ENCODE measurements around the gene EBP.
"Not testable (repeated sequence)": the region's sequence is repeated elsewhere in the genome, so short reads cannot be mapped to it uniquely, and the experiment has no call there.

Gene EBP

DNA sequence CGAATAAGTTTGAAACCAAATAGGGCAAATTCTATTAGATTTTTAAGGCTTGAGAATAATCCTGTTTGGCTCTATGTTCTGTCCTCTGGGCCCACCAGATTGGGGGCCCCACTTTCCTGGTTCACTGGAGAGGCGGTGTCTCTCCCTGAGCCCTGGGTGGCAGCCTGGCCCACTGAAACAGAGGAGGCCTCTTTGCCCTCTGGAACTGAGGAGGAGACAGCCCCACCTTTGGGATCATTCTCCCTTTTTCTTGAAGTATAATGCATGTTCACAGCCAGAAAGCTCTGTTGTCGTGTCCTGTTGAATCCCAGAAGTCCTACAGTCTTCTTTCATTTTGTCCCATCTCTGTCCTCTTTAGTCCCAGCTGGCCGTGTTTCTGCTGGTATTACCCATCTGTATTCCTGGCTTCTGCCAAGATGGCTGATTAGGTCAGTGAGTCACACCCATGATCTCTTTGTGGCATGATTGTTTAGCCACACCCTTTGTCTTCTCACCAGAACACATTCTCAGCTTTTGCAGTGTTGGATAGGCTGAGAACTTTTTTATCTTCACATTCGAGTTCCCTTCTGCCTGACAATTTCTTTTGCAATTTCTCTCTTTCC is 9.9 kb downstream of the EBP start:
- DNase-seq, result no peak

DNA sequence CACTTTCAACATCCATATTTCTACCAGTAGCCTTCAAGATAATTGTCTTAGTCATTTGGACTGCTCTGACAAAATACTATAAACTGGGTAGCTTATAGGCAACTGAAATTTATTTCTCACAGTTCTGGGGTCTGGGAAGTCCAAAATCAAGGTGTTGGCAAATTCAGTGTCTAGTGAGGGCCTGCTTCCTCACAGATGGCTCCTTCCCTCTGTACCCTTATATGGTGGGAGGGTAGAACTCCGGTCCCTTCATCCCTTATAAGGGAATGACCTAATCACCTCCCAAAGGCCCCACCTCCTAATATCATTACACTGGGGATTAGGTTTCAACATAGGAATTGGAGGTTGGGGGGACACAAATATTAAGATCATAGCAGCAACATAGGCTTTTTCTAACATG is 10.6 kb downstream of the EBP start:
- DNase-seq, result no peak

DNA sequence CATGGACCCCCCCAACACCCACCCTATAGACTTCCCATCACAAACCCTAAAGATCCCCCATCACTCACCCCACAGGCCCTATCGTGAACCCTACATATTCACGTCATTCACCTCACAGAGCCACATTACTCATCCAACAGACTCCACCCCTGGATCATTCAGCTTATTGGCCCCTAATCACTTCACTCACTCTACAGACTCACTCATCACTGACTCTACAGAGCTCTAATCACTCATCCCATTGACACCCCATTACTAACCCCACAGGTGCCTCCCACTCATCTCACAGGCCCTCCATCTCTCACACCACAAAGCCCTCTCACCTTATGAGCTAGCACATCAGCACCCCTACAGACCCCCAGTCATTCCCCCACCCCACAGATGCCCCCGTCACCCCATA is 11.6 kb downstream of the EBP start:
- no peak for DNase-seq

DNA sequence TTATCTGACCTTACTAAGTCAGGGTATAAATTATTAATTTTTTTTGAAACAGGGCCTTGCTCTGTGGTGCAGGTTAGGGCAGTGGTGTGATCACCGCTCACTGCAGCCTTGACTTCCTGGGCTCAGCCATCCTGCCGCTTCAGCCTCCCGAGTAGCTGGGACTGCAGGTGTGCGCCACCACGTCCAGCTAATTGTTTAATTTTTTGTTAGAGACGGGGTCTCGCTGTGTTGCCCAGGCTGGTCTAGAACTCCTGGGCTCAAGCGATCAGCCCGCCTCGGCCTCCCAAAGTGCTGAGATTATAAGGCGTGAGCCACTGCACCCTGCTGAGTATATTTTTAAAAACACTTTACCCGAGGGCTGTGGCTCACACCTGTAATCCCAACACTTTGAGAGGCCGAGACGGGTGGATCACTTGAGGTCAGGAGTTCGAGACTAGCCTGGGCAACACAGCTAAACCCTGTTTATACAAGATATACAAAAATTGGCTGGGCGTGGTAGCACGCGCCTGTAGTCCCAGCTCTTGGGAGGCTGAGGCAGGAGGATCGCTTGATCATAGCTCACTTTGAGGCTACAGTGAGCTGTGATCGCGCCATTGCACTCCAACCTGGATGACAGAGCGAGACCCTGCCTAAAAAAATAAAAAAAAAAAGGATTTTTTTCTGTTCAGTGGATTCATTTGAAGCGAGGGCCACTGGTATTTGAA is 17.2 kb downstream of the EBP start:
- DNase-seq, result no peak

DNA sequence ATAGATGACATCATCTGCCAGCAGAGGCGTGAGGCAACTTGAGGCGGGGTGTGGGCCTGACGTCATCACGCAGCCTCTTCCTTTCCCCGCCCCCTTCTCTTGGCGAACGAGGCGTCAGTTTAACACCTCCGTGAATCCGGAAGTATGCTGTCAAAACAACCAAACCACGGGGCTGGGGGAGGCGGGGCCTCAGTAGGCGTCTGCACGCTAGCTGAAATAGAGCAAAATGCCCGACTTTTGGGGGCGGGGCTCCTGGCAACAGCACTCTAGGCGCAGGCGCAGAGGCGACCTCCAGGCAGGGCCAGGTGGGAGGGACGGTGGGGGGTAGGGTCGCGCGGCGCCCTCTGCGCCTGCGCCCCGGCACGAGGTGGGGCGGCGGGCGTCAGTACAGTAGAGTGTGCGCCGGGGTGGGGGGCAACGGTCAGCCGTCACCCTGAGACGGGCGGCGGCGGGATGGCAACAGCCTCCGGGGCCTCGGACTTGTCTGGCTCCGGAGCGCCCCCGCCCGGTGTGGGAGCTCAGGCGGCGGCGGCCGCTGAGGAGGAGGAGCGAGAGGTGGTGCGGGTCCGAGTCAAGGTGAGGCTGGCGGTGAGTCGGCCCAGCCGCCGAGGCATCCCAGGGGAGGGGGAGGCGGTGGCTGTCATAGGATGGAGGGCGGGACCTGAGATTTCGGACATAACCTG is 17.9 kb downstream of the EBP start, which contains the start of gene TBC1D25:
Gene TBC1D25, plus strand, starts transcription at position 370 of the 683 bp plus-strand sequence. Its CDS starts 84 bp downstream, at position 454.
- DNase-seq, result peak; percentile 93

DNA sequence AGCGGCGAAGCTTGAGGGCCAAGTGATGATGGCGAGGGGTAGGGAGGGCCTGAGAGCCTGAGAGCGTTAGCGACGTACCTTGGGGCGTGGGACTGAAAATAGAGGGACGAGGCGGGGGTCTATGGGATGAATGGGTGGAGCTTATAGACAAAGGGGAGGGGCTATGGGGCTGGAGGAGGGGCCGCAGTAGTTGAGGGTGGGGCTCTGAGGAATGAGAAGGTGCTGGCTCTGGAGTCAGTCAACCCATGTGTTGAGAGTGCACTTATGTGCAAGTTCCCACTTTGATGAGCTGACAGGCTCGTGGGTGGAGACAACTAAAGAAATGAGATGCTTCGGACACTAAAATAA is 18.4 kb downstream of the EBP start:
- DNase-seq, result peak; percentile 53

DNA sequence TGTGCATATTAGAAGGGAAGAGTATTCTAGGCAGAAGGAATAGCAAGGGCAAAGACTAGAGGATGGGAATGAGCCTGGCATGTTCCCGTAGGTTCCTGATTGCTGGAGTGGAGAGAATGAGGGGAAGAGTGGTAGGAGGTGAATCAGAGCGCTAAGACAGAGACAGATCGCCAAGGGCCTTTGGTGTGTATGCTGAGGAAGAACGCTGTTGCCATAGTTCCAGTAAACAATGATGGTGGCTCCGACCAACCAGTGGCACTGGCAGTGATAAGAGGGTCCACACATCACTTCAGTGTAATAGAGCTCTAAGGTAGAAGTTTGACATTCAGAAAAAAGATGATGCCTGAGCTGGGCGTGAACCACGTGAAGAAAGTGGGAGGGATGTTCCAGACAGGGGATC is 18.9 kb downstream of the EBP start:
- no peak for DNase-seq

DNA sequence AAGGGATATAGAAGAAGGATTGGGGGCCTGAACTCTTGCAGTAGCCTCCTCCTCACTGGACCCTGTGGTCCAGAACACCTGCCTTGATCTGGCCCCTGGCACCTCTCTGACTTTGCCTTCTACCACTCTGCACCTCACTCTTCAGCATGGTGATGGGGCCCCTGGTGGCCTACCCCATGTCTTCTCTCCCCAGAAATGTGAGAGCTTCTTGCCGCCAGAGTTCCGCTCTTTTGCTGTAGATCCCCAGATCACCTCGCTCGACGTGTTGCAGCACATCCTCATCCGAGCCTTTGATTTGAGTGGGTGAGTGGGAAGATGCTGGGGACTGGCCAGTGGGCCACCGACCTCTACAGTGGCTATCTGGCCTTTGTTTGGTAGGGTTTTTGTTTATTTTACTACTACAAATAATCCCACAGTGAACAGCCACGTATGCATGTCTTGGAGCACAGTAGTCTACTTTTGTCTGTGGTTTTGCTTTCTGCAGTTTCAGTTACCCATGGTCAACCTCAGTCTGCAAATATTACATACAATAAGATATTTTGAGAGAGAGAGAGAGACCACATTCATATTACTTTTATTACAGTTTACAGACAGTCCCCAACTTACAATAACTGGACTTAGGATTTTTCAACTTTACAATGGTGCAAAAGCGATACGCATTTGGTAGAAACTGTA is 19.7 kb downstream of the EBP start:
- no peak for DNase-seq

DNA sequence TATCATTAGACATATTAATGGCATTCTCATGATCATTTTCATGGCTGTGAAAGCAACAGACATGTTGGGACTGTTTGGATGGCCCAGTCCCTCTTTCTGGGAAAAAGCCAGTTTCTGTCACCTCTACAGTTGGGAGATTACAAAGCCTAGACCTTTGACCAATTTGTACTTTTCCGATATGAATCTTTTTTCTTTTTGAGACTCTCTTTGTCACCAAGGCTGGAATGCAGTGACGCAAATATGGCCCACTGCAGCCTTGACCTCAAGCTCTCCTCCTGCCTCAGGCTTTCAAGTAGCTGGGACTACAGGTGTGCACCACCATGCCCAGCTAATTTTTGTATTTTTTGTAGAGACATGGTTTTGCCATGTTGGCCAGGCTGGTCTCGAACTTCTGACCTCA is 27.3 kb downstream of the EBP start:
- no peak for DNase-seq

DNA sequence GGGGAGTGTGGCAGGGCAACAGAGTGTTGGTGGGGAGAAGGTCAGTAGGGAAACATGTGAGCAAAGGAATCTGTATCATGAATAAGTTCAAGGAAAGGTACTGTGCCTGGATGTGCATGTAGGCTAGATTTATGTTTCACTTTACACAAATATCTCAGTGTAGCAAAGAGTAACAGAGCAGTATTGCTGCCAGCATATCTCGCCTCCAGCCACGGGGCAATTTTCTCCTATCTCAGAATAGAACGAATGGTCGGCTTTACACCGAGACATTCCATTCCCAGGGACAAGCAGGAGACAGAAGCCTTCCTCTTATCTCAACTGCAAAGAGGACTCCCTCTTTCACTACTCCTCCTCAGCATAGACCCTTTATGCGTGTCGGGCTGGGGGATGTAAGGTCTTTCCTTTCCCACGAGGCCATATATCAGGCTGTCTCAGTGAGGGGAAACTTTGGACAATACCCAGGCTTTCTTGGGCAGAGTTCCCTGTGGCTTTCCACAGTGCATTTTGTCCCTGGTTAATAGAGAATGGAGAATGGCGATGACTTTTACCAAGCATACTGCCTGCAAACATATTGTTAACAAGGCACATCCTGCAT is 34.2 kb downstream of the EBP start:
- DNase-seq, result not testable (repeated sequence)

DNA sequence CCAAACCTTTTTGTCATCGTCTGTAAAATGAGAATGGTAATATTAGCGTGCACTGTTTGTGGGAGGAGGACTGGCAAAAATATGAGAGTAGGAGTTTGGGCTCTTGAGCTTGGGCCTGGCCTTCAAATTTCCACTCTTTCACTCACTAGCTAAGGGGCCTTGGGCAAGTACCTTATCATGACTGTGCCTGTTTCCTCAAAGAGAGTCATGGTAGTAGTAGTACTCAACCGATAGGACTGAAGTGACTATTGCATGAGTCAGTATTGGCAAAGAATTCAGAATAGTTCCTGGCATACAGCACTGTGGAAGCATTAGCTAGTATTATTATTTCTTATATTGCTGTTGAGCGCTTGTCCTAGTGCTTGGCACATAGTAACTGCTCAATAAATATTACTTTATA is 36.7 kb downstream of the EBP start:
- no peak for DNase-seq

DNA sequence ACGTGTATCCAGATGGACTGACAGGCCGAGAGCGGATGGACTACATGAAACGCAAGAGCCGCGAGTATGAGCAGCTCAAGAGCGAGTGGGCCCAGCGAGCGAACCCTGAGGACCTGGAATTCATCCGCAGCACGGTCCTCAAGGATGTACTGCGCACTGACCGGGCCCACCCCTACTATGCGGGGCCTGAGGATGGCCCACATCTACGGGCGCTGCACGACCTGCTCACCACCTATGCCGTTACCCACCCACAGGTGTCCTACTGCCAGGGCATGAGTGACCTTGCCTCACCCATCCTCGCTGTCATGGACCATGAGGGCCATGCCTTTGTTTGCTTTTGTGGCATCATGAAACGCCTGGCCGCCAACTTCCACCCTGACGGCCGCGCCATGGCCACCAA is 38.0 kb downstream of the EBP start:
- DNase-seq, result no peak

DNA sequence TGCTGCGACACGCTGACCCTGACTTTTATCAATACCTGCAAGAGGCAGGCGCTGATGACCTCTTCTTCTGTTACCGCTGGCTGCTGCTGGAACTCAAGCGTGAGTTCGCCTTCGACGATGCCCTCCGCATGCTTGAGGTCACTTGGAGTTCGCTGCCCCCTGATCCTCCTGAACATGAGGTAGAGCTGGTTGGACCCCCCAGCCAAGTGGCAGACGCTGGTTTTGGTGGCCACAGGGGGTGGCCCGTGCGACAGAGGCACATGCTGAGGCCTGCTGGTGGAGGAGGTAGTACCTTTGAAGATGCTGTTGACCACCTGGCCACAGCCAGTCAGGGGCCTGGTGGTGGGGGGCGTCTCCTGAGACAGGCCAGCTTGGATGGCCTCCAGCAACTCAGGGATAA is 38.4 kb downstream of the EBP start:
- DNase-seq, result no peak

DNA sequence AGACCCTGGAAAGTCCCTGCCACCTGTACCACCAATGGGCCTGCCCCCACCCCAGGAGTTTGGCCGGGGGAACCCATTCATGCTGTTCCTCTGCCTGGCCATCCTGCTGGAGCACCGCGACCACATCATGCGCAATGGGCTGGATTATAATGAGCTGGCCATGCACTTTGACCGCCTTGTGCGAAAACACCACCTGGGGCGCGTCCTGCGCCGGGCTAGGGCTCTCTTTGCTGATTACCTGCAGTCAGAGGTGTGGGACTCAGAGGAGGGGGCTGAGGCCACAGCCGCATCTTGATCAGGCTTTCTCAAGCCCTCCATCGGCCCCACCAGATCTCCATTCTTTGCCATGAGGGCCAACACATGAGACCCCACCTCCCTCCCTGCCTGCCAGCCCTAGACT is 39.1 kb downstream of the EBP start:
- DNase-seq, result no peak

DNA sequence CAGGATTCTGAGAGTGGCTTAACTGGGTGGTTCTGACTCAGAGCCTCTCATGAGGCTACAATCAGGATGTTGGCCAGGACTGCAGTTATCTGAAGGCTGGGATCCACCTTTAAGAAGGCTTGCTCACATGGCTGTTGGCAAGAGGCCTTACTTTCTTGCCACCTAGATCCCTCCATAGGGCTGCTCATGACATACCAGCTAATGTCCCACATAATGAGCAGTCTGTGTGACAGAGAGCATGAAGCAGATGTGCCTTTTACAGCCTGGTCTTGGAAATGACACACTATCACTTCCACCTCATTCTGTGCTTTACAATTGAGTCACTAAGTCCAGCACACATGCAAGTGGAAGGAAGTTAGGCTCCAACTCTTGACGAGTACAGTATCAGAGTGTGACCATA is 48.4 kb downstream of the EBP start:
- DNase-seq, result no peak

DNA sequence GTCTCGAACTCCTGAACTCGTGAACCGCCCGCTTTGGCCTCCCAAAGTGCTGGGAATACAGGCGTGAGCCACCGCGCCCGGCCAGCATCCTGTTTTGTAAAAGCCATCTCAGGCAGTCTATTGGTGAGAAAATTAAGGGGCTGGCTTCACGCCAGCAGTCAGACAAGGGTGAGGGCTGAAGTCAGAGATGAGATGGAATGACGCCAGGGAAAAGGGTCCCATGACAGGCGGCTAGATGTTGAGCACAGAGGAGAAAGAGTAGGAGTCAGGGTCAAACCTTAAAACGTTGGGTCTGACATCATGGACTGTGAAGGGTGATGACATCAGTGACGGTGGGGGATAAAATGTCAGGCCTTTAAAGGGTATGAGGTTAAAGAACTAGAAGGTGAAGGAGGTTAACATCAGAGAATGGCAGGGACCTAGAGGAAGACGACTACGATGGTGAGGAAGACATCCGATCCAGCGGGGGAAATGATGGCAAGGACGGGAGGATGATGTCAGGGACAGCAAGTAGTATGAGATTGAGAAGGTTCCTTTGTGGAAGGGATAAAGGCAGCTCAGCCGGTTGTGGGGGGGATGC is 52.2 kb downstream of the EBP start:
- peak; percentile 27 for DNase-seq

DNA sequence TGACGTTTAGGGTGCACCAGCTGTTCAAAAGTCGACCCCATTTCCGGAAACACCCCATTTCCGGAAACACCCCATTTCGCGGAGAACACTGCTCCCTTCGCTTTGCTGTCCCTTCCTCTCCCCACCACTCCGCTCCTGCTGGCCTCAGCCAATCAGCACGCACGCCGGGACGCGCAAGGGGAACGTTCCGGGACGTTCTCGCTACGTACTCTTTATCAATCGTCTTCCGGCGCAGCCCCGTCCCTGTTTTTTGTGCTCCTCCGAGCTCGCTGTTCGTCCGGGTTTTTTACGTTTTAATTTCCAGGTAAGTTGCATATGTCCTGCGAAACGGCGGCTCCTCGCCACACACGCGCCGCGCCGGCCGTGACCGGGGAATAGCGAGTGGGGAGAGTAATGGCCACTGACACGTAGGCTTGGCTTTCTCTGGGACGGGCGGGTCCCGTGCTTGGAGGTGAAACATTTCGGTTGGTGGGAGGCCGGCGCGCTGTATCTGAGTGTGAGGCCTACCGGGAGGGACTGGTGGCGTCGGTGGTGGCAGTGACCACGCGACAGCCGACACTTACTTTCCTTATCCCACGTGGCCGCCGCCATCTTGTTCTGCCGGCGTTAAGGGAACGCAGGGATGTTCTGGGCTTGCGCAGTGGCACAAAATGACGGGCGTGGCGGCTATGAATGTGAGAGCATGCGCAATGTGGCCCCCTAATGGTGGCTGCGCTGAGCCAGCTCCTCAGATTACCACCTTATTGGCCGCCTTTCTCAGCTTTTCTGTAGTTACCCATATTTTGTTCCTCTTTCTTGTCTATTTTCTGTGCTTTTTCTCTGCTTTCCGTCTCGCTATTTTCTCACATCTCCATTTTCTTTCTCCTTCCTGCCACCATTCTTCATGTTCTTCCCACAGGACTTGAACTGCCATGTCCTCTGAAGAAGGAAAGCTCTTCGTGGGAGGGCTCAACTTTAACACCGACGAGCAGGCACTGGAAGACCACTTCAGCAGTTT is 53.0 kb downstream of the EBP start, which contains the start of gene RBM3:
Gene RBM3, plus strand, starts transcription at position 215 of the 997 bp plus-strand sequence. Its CDS starts 697 bp downstream, at position 912.
- DNase-seq, result peak; percentile 79

DNA sequence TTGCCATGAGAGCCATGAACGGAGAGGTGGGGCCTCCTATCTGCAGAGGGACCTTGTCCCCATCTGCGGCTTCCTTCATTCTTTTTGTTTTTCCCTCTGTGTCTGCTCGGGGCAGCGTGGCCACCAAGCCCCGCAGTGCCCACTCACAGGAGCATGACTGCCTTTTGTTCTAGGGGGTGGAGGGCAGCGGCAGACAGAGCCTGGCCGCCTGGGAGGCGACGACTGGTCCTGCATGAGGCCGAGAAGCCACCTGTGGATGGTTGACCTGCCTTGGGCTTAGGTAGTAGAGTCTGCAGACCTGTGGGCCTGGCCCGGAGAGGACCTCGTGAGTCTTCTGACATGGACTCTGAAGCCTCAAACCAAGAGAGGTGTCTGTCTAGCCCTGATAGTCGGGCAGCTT is 54.0 kb downstream of the EBP start:
- DNase-seq, result no peak

DNA sequence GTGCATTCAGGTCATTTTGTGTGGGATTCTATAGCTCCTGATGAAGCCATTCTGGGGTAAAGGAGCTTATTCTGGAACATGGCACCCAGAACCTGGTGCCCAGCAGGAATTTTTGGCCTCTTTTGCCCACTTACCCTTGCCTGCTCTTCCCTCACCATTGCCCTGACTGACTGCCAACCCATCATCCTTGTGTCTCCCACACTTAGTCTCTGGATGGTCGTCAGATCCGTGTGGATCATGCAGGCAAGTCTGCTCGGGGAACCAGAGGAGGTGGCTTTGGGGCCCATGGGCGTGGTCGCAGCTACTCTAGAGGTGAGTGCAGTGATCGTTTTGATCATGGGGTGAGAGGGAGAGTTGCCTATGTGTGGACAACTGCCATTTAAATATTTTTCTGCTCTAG is 54.5 kb downstream of the EBP start:
- no peak for DNase-seq

All from NCI-H748 treated with DMSO at 0.1 percent for 48 hours (cell line).